NCI-H2081 (cell line): ENCODE results near the gene SPTB.

ENCODE experiments used
- DNase-seq, 2 experiments: peaks; one replicate each; lab custom pipeline; 2025; lab: John Stamatoyannopoulos, UW

The SPTB gene

DNA sequence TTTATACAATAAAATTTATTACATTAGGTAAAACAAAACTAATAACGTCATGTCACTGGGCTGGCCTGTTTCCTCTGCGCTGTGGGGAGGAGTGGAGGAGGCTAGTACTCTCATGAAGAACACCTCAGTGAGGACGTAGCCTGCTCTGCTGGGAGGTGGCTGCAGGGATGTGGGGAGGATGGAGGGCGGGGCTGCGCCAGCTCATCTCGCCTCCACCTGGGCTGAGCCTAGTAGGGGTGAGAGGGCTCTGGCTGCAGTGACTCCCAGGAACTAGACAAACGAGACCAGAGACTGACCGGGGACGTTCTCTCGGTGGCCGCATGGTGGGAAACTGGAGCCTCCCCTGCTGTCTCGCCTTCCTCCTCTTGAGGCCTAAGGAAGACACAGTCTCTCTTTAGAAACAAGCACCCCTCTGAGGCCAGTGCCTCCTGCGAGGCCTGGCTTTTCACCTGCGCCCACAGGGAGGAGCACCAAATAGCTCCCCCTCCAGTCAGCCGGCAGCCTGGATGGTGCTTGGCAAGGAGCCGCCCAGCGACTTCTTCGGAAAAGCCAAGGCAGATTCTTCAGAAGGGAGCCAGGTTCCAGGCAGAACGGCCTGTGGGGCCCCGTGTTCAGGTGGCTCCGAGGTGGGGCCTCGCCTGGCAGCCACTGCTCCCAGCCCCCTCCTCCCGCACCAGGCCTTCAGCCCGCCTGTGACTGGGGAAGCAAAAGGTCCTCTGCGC is 113.1 kb downstream of the SPTB start:
- DNase-seq = no peak

DNA sequence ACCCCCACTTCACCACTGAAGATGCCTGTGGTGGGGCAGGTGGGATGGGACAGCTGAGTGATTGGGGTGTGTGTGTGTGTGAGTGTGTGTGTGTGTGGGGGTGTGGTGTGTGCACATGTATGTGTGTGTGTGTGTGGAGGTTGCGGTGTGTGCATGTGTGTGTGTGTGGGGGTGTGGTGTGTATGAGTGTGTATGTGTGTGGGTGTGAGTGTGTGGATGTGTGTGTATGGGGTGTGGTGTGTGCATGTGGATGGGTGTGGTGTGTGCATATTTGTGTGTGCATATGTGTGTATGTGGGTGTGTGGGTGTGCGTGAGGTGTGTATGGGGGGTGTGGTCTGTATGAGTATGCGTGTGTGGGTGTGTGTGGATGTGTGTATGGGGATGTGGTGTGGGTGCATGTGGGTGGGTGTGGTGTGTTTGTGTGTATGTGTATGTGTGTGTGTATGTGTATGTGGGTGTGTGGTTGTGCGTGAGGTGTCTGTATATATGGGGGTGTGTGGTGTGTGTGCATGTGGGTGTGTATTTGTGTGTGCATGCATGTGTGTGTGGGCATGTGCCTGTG is 113.9 kb downstream of the SPTB start:
- DNase-seq = no peak

DNA sequence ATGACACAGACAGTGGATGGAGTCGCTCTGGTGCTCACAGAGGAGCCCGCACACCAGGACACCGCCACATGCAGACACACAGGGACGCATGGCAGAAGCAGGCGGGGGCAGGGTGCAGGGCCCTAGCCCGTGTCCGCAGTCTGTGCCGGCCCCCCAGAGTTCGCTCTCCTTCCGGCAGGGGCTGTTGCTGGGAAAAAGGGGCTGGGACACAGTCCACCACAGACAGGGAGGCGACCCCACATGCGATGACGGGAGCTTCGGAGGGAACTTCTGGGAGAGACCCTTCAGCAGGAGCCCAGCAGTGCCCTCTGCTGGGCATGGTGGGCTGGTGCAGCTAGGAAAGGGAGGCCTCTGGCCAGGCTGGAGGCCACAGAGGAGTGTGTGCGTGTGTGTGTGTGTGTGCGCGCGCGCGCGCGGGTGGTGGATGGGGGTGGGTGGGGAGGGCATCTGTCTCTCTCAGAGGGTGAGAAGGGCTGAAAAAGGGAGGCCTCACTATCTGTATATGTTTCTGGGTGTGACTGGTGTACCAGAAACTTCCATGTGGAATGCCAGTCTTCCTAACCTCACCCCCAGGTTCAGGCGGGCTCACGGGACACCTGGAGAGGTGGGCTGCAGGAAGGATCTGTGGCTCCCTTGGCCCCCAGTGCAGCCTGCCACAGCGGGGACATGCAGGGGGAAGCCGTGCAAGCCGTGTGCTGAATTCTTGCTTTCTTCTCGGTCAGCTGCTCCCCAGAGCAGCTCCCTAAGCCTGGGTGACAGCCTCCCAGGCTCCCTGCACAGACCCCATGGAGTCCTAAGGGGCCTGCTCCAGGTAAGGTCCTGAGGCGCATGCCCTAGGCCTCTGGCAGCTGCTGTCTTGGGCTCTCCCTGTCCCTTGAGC is 114.8 kb downstream of the SPTB start:
- DNase-seq = peak; percentile 73 to 84

DNA sequence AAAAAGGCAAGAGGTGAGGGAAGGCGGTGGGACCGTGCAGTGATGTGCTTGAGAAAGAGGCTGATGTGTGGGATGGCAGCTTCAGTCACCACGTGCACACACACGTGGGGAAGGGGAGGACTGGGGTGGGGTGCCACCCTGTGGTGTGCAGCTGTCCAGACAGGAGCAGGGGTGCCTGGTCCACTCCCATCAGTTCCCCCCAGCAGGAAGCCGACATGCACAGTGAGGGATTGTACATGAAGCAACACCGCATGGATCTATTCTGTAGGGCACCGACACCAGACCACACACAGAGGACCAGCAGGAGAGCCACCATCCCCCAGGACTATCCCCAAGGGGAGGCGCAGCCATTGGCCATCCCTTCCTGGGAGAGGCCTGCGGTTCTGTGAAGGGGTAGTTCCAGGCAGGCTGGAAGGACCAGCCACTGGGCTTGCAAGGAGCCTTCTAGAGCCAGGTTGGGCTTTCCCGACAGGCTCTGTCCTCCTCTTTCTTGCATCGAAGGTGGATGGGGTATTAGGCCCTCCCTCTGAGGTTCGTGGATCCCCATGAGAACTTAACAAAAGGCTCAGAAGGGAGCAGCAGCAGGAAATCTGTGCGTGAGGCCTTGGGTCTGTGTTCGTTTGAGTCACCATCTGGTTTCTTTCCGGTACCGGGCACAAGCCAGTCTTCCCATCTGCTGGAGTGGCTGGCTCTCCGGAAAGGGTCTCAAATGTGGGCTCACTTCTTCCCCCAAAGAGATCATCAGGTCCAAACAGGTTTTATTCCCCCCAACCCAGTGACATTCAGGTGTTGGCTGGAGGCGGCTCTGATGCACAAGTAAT is 115.7 kb downstream of the SPTB start:
- peak; percentile 42 to 64 for DNase-seq

DNA sequence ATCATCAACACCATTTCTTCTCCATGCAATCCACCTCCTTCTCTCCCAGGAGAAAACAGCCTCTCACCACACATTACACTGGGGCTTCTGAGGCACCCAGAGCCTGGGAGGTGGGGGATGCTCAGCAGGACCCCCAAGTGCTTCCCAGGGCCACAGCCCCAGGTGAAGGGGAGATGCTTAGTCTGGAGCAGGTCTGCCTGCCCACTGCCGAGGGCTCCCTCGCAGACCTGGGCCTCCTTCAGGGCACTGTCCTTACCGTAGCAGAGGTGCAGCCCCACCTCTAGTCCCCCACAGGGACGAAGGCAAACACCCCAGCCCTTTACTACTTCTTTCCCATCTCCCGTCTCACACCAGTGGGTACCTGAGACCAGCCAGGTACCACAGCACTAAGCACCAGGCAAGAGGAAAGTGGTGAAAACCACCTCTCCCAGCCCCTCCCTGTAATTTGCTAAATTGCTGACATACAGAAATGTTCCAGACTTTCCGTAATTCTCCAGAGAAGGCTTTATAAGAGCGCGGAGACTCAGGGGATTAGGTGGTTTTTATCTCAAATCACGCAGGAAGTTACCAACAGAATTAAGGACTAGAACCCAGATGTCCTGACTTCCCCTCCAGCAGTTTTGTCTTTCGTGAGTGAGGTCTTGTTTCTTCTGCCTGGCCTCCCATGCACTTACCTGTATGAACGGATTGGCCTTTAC is 116.5 kb downstream of the SPTB start:
- DNase-seq = no peak

DNA sequence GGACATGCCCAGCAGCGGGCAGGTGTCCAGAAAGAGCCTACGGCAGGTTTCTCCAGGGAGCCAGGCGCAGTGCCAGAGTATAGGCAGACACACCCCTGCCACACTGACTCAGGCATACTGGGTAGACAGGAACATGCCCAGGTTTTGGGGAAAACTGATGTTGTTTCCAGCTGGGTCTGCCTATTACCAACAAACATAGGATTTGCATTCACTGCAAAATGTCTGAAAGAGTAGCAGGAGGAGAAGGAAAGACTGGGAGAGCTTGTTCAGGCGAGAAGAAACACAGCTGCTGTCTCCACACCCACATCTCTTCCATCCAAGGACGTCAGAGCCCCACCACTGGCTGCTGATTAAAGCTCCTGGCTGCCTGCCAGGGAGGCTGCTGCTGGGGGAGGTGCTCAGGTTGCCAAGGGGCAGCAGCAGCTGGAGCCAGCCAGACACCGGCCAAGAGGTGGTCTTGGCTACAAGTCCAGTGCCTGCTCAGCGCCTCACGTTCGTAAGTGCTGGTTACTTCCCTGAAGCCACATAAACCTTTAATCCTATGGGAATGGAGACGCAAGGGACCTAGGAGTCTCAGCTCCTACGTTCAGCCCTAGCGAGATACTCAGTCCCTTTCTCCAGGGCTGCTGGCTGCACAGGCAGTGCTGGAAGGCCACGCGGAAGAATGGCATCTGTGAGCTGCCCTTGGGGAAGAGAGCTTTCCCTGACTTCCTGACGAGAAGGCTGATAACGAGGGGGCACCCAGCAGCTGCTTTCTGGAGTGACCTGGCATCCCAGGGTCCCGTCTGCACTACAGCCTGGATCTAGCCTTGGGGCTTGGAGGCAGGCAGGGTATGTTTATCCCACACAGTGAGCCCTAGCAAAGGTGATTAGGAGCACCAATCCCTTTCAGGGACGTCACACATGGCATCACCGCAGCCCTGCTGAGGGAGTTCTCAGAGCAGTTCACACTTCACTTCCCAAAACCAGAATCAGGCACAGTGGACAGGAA is 117.4 kb downstream of the SPTB start:
- DNase-seq = peak; percentile 79 to 88

DNA sequence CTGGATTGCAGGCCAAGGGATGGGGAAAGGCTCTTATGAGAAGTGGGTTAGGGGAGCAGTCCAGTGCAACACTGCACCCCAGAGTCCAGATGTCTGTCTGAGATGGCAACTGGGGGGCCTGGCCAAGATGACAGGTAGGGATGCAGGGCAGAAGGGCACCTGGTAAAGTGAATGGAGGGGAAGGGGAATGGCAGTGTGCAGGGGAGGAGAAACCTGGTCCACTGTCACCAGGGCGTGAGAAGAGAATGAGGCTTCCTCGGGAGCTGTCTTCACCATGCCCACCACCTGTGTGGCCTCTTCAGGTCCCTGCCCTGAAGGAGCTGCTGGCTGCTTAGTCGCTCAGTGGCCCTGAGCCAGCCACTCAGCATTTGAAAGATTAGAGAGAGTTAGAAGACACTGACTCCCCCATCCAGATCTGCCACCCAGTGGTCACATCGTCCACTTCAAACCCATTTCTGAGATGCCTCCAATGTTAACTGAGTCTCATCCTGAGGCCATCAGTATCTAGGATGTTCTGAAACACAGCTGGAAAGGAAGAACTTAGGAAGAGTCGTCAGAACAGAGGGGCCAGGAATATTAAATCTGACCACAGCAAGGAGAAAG is 118.2 kb downstream of the SPTB start:
- no peak for DNase-seq

DNA sequence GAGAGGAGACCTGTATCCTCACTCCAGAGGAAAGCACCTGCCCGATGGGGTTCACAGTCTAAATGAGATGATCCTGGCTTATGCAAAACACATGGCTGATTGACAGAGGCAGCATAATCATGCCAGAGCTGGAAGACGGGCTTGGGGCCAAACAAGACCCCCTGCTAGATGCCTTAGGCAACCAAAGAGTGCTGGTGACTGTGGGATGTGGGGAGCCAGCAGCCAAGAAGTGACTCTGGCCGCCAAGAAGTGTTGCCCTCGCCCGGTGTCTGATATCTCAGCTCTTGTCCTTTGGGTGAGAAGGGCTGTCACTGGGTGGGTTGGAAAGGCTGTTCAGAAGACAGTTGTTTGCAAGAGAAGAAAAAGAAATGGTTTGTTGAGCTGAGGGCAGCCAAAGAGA is 118.8 kb downstream of the SPTB start:
- no peak for DNase-seq

DNA sequence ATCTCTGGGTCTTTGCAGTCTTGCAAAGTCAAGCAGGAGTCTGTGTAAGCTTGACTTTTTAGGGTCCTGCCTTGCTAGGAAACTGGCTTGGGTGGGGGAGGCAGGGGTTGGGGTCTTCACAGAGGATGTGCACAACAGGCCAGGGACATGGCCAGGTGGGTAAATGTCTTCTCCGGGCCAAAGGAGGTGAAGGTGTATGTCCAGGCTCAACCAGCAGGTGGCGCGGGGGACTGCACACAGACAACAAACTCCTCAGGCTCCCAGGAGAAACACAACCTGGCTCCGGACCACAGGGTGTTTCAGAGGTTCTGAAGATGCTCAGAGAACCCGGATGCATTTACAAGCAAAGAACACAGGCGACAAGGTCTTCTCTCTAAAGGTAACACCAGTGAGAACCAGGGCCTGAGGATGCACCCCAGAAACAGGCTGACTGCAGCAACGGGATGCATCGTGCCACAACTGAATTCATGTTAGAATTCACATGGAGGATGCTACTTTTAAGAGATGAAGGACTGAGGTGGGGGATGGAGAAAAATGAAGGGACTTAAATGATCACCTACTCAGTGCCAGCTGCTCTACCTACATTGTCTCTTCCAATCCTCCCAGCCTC is 119.5 kb downstream of the SPTB start:
- DNase-seq = peak in 1 of 2 experiments; percentile 13

DNA sequence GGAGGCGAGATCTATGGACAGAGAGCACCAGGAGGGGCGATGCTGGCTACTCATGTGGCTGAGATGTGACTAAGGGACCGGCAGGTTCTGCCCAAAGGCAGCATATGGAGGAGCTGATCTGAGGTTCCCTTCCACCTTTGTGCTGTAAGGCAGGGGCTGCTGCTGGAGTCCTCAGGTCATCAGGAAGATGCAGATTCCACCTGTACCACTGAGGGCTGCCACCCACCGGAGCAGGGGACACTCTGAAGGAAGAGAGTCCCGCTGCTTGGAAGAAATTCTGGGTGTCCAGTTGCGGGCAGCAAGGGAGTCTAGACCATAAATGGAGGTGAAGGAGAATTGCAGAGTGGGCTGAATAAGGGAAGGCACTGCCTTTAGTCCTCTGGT is 120.2 kb downstream of the SPTB start:
- DNase-seq = no peak

DNA sequence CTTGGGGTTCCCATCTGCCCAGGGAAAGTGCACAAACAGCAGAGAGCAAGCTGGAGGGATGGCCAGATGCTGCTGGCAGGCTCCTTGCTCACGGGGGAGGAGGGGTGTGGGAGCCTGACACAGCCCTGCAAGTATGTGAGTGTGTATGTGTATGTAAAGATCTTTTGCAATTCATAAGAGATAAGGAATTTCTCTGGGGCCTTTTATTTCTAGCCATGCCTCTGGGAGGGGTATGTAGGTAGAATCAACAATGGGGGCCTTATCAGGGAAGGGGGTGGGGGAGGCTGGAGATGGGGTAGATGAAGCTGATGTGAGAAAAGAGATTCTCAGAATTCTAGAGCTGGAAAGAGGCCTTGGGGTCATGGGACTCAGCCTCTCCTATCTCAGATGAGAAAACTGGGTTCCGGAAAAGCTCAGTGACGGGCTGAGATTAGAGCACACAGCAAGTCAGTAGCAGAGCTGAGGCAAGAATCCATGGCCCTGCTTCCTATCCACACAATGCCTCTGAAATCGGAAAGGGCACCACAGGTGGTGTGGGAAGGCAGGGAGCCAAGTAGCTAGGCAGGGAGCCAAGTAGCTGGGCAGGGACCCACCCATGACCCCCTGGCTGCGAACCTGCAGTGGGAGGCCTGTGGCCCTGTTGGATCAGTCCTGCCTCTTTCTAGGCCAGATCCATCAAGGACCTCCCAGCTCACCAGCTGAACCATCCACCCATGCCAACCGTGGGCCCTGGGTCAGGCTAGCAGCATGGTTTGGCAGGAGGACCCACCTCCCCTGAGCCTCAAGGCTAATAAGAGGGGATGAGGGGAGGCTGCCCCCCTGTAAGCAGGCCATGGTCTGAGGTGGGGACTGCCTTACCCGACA is 120.8 kb downstream of the SPTB start:
- DNase-seq = no peak

DNA sequence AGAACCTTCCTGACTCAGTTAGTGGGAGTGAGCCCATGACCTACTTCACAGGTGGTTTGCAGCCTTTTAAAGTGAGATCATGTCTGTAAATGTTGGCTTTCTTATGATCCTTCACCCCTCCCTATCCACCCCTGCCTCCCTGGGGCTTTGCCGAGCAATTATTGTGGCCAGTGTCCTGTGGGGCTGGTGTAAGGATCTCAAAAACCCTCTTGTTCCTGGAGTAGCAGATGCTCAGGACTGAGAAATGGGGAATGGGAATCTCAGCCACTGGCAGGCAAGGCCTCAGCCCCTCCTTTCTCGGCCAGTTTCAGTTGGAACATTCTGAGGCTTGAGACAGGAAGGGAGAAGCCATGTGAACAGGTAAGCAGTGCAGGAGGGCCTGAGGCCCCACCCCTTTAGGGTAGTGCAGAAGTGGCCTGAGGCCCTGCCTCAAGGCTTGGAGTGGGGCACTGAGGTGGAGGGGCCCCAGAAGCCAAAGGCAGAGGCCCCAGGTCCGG is 121.6 kb downstream of the SPTB start:
- no peak for DNase-seq

DNA sequence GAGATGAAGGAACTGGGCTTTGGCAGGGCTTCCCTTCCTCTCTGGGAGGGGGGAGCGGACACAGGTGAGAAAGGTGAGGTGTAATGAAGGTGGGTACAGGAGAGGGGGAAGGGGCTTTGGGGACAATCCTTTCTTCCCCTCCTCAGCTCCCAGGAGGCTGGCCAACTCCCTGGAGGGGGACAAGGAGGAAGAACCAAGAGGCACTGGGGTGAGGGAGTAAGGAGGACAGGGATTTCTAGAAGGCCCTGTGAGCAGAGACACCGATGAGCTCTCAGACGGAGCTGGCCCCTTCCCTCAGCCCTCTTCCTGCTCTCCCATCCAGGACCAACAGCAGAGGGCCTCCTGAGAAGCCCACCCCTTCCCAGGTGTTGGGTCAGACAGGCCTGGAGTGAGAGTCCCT is 122.1 kb downstream of the SPTB start:
- DNase-seq = no peak

DNA sequence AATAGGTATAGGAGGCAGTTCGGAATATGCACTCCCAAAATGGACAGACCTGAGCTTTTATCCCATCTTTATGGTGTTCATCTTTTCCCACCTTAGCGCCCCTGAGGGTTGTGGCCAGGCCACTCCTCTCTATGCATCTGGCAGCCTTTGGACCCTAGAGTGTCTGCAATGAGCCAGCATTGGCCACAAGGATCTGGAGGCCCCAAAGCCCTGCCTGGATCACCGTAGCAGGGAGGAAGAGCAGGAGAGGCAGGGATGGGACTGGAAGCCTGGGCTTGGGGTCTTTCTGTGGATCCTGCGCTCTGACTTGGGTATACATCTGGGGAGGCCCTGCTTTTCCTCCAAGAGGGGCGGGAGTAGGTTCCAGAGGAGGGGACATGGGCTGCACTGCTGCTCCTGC is 123.0 kb downstream of the SPTB start:
- no peak for DNase-seq

DNA sequence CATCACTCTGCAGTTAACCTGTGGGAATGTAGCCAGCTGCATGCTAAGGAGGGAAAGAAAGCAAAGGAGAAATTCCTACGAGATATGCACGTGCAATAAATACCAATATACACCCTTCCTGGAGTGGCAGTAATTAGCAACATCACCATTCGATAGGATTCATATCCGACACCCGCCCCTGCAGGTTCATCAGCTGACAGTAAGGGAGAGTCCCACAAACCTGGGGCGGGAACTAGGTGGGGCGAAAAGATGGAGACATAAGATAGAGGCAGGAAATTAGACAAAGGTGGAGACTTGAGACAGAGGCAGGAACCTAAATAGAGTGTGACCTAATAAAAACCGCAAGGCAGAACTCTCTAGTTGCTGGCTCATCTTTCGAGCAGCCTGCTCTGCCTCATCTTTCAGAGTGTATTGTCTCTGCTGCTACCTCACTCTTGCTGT is 123.9 kb downstream of the SPTB start:
- DNase-seq = no peak

DNA sequence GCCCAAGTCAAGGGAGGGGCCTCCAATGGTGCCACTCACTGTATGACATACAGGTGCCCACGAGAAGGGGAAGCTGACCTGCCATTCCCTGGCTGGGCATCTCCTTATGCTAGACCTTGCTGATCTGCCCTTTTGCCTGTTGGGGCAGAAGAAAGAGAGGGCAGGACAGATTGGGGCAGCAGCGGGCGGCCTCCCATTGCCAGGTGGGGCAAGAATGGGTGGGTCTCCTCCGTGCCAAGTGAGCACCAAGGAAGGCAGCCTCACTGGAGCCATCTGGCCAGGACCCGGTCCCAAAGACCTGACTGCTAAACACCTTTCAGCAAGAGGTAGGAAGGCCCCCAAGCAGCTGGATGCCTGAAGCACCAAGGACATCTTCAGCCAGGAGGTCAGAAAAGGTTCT is 125.0 kb downstream of the SPTB start:
- DNase-seq = no peak

DNA sequence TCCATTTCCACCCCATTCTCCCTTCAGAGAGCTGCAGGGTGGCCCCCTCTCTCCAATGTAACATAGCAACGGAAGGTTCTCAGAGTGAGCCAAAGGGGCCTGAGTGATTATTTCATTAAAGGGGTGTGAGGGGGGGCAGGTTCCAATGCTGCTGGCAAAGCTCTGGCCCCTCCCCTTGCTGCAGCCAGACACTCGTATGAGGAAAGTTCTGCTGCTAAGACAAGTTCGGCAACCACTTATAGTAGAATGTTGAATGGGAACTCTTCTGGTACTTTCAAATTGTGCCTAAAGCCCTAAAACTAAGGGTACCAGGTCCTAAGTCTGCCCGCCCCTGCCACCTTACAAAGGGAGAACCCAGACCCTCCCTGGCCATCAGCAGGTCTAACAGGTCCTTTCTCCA is 125.7 kb downstream of the SPTB start:
- no peak for DNase-seq

DNA sequence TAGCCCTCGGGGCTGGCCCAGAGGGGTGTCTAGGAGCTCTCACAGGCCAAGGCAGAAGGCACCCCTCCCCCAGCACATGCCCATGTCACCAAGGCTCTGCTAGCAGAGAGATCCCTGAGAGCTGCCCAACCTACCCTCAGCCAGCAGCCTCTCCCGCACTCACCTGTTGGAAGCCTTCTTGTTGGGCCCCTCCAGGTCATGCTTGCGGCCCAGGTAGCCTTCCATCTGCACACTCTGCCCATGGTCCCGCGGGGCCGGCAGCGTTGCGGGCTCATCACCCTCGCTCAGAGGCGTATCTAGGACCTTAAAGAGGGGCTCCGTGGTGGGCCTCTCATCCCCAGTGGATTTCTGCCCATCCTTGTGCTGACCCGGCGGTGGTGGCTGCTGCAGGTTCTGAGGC is 126.3 kb downstream of the SPTB start:
- no peak for DNase-seq
